Fibroblast of skin of scalp (primary cell): ENCODE data around the gene NDUFA6.
A peak's percentile ranks its signal among the peaks of the same experiment; 100 is the strongest.

Experiments
- DNase-seq: peaks from one replicate; pipeline ENCODE4 v3.0.0-alpha.2; 2013

NDUFA6 gene

DNA sequence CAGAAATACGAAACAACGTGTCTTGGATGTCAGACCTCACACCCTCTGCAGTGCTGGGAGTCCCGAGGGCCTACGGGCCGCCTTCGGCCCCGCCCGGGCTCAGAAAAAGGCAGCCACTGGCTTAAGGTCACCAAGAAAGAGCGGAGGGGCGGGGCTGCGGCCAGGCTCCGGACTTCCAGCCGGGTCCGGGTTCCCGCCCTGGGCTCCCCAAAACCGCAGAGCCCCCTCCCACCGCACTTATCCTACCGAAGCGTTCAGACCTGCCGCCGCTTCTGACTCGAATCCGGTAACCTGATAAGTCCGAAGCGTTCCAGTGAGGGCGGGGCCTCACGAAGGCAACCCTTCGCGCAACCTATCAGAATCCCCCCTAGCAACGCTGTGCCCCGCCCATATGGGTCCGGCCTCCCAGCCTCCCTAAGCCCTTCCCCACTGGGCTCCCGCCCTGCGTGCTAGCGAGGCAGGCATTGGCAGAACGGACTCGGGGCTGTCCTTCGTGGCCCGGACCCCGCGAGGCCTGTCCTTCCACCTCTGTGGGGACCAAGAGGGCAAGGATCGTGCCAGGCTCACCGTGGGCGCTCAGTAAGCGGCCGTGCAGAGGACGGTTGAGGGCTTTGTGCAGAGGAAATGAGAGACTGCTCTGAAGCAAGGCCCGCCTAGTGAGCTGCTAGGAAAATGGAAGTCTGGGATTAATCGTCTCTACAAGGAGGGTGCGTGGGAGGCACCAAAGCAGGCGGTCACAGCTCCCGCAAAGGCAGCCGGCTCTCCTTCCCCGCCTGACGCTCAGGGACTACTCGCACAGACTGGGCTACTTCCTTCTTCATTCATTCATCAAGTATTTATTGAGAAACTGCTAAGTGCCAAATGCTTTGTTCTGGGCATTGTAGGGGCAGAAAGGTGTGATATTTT is 19.8 kb downstream of the NDUFA6 start, which contains the start of gene NAGA:
Gene NAGA (minus strand): TSS at position 296 of the 906 bp plus-strand sequence. CDS start 515 bp downstream, outside the sequence.
- peak; percentile 94 for DNase-seq

DNA sequence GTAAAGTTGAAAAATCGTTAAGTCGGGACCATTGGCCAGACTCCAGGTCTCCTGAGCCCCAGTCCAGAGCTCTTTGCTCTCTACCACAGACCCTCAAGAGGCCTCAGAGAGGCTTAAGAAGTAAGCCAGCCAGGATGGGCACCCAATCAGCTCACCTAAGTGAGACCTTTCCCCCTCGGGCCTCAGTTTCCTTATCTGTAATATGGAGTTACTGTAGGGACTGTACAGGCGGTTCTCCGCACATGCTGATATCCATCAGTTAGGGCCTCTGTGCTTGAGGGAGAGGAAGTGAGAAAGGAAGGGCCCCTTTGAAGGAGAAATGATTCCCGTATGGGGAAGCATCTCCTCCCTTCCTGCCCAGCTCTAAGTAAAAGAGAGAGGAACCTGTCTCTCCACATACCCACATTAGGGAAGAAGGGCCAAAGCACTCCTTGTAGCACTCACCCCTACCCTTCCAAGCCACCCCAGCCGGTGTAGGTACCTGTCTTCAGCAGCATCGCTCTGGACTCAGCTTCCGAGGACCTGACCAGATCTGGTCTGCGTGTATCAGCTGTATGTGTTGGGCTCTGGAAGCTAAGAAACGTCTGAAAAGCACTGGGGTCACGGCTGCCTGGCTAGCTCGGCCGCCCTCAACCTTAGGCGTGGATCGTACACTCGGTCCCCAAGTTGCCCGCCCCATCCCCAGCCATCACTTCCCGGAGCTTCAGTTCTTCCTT is 20.6 kb downstream of the NDUFA6 start:
- no peak for DNase-seq

DNA sequence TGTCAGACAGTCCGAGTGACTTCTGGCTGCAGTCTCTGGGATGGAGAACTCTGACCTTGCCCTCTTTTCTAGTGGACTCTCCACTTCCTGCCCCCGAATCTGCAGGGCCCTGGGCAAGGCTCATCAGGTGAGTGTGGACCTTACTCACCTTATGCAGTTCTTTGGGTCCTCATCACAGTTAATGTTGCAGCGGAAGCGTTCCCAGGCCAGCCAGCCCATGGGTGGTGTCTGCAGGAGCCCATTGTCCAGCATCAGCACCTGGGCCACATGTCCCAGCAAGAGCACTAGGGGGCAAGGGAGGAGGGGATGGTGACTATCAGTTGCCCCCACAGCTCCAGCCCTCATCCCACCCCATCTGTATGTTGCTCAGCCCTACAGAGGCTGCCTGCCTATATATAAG is 22.3 kb downstream of the NDUFA6 start:
- DNase-seq = no peak

DNA sequence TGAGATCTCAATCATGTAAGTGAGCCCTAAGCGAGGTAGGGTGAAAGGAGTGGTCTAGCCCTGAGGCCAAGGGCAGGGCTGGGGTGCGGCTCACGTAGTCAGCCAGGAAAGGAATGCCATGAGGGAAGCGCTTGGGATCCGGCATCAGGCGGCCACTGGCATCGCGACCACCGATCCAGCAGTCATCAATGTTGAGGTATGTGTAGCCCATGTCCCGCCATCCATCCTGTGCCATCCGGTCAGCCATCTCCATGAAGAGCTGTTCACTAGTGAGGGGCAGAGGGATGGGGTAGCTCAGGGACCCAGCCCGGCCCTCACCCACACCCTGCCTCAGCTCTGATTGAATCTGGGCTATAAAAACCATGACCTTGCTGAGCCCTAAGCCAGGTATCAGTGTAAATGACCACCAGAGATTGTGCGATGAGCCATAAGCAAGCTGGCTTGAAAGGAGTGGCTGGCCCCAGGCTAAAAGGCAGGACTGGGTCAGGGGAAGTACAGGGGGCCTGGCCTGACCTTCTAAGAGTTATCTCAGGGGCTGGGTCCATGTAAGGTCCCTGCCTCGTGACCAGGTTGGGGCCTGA is 22.8 kb downstream of the NDUFA6 start:
- no peak for DNase-seq

DNA sequence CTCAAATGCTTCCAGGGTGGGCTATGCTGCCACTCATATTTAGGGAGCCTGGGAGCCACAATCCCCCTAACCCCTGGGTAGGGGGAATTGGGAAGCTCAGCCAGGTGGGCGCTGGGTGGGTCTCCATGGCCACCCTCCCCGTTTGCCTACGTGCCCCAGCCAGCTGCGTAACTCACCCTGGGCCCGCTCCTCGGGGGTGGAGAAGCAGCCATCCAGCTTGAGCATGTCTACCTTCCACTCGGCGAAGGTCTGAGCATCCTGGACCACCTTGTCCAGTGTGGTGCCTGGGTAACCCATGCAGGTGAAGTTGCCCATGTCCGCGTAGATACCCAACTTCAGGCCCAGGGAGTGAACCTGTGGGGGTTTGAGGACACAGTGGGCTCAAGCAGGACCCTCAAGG is 23.6 kb downstream of the NDUFA6 start:
- no peak for DNase-seq

DNA sequence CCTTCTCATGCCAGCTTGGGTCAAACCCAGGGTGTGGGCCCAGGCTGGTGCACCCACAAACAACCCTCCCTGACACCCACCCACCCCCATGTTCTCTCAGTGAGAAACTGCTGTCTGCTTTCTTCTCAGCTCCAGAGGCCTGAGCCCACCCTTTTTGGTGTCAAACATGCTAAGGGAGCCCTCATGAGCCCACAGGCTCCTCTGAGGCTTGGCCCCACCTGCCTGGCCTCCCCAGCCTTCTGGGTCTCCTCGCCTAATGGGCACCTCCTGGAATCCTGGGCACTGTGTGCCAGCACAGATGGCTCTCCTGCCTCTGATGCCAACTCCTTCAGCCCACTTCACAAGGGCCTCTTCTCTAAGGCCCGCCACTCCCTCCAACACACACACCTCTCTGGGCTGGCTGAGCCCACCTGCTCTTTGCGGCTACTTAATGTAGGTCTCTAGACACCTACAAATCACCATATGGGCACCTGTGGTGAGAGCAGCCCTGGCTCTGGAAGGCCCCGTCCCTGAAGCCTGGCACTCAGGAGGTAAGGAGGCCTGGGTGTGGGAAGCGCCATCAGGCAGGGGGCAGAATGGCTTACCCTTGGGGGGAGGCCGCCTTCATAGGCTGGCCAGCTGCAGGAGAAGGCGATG is 24.3 kb downstream of the NDUFA6 start:
- DNase-seq = no peak

DNA sequence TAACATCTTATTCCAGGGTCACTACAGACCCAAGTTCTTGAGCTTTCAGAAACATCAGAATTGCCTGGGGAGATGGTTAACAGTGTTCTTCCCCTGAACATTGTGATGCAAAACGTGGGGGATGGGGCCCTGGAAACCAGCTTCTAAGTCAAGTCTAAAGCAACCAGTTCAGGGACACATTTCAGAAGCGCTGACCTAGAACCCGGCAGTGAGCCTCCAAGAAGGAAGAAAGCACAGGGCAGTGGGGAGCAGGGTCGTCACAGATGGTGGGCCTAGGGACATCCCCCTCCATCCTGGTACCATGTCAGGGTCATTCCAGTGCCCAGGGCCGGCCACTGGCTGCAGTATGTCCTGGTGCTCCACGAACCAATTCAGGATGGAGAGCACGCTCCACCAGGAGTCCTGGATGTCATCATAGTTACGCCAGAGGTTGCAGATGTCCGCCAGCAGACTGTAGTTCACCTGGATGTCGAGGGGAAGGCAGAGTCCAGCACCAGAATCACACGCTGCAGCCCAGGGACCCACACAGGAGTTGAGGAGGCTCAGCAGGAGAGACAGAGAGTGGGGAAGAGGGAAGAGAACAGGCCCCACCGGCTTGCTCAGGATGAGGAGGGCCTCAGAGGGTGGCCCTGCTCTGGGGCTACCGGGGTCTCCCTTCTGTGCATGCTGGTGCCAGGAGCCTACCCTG is 25.0 kb downstream of the NDUFA6 start:
- no peak for DNase-seq

DNA sequence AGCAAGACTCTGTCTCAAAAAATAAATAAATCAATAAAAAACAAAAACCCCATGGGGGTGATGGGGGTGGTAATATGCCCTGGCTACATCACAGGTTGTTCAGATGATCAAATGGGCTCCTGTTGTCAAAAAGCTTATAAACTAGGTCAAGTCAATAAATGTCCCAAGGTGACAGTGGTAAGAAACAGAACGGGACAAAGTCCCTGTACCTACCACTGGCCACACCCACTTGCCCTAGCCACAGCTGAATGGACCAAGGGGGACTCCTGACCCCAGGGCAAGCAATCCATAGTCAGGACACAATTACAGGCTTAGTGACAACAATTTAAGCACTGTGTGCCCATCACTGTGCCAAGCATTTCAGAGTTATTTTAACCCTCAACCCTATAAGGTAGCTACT is 25.9 kb downstream of the NDUFA6 start:
- no peak for DNase-seq

DNA sequence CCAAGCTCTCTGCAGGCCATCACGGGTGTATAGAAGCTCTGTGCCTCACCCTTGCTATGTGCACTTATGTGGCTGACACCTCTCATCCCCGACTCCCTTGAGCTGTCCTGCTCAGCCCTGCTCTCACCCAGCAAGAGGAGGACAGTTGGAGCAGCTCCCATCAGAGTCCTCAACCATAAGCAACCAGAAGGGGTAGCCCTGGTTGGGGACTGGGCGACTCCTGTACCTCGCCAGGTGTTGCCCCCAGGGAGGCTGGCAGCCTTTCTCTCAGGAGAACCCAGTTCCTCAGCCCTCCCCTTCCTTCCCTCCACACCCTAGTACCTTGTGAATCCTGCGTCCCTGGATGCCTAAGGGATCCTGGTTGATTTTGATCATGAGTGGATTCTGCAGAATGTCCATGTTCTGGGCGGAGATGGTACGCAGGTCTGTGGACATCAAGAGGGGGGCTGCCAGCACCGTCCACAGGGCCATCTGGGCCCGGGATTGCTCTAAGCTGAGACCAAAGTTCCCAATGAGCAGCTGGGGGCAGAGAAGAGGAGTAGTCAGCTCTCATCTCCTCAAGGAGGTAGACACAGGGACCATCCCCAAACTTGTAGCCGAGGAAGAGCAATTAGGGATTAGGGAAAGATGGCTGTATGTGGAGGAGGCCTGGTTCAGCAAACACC is 27.9 kb downstream of the NDUFA6 start:
- no peak for DNase-seq

DNA sequence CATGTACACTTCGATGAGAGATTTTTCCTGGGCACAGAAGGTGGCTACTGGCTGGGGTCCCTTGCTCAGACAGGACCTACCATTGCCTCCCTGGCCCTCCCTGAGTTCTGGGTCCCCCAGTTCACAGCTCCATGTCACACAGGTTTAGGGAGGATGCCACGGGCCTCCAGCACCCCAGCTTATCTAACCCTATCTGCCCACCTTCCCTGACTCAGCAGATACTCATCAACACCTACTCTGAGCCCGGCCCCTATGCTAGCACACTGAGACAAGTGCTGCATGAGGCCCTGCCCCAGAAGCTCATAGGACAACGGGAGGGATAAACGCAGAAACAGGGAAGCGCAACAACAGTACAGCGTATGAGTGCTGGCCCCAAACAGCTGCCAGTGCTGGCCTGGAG is 29.5 kb downstream of the NDUFA6 start:
- DNase-seq = no peak

DNA sequence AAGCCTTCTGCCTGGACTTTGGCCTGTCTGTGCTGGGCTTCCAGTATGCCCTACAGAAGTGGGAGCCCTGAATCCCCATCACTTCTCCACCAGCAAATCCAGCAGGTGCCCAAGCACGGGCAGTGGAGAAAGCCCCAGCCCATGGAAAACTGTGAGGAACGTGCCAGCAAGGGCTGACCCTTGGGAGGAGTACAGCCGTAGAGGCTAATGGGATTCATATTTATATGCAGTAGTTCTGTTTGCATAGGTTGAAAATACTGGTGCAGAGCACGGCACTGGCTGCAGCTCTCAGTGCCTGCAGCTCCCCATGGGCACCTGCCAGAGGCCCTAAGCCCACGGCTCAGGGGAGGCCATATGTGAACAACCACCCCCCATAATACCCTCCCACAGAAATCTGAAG is 30.1 kb downstream of the NDUFA6 start:
- DNase-seq = no peak

DNA sequence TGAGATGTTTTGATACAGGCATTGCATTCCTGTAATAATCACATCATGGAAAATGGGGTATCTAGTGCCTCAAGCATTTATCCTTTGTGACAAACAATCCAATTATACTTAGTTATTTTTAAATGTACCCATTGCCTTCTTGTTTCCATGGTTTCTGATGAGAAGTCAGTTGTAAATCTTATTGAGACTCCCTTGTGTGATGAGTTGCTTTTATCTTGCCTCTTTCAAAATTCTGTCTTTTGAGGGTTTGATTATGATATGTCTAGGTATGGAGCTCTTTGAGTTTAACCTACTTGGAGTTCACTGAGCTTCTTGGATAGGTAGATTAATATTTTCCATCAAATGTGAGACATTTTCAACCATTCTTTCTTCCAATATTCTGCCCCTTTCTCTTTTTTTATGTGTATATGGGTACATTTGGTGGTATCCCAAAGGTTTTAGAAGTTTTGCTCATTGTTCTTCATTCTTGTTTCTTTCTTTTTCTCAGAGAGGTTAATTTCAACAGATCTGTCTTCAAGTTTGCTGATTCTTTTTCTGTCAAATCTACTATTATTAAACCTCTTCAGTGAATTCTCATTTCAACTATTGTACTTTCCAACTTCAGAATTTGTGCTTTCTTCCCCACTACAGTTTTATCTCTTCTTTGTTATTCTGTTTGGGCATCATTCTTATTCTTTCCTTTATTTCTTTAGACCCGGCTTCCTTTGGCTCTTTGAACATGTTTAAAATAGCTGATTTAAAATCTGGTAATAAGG is 33.6 kb downstream of the NDUFA6 start:
- no peak for DNase-seq

DNA sequence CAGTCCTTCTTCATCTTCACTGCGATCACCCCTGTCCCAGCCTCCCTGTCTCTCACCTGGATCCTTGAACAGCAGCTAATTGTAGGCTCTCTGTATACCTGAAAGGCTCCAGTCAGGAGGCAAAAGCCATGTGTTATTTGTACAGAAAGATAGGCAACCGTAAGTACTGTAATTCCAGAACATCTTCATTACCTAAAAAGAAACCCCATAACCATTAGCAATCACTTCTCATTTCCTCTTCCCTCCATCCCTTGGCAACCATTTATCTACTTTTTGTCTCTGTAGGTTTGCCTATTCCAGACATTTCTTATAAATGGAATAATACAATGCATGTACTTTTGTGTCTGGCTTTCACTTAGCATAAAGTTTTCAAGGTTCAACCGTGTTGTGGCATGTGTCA is 37.8 kb downstream of the NDUFA6 start:
- DNase-seq = no peak

DNA sequence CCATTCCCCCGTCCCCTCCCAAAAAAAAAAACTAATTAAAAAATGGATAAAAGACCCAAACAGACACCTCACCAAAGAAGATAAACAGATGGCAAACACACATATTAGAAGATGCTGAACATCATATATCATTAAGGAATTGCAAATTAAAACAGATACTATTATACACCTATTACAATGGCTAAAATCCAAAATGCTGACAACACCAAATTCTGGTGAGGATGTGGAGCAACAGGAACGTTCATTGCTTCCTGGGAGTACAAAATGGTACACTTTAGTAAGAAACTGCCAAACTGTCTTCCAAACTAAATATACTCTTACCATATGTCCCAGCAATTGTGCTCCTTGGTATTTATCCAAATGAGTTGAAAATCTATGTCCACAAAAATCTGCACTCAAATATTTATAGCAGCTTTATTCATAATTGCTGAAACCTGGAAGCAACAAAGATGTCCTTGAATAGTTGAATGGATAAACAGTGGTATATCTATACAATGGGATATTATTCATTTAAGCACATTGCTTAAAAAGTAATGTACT is 39.9 kb downstream of the NDUFA6 start:
- DNase-seq = no peak

DNA sequence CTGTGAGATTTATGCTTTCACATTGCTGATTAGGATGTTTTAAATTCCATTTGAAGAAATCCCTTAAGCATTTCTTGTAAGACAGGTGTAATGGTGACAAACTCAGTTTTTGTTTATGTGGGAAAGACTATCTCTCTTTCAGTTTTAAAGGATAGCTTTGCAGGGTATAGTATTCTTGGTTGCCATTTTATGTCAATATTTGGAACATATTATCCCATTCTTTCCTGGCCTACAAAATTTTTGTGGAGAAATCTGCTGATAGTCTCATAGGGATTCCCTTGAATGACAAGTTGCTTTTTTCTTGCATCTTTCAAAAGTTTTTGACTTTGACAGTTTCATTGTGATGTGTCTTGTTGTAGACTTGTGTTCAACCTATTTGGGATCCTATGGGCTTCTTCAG is 48.8 kb downstream of the NDUFA6 start:
- DNase-seq = no peak

DNA sequence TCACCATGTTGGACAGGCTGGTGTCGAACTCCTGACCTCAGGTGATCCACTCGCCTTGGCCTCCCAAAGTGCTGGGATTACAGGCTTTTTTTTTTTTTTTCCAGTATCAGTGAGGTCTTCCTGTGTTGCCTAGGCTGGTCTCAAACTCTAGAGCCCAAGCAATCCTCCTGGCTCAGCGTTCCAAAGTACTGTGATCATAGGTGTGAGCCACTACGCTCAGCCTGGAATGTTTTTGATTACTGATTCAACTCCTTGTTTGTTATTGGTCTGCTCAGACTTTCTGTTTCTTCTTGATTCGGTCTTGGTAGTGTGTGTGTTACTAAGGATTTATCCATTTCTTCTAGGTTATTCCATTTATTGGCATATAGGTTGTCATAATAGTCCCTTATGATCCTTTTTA is 51.3 kb downstream of the NDUFA6 start:
- no peak for DNase-seq
